IMR-90 (cell line): ENCODE results near the gene ASCL5. TPM values are rescaled to one million over a fixed set of nuclear protein-coding genes. Genes with fewer than 3 reads are reported as not detected.

ENCODE experiments used
- ATAC-seq: fragments of 200-7000 bp; cut with Tn5 transposase; 2 replicates; pipeline ENCODE4 v1.9.1; 2020; ENCODE audit warnings: low read depth, mild to moderate bottlenecking, moderate library complexity
- BruUV-seq: library from RNA; stranded (reverse); fragments of 400-500 nt; replicated peaks from 2 replicates; lab custom pipeline; 2021; lab: Mats Ljungman, UMichigan
- CTCF ChIA-PET: fragments of 300-600 bp; formaldehyde crosslinking; extraction: SDS; loops from one replicate; lab custom pipeline; 2021; ENCODE audit warnings: antibody characterized with exemption; lab: Yijun Ruan, JAX
- POLR2A ChIA-PET: fragments of 300-600 bp; sonication (Branson Sonifier 250); formaldehyde crosslinking; loops from one replicate; lab custom pipeline; 2022; ENCODE audit warnings: antibody characterized with exemption; ENCODE audit not compliant: unreplicated experiment; lab: Charles Lee
- DNase-seq: peaks from one replicate; pipeline ENCODE4 v3.0.0; 2013
- H2AFZ ChIP-seq: replicated peaks from 2 replicates; pipeline ENCODE3; 2013; ENCODE audit warnings: low read length, mild to moderate bottlenecking; ENCODE audit not compliant: poor library complexity
- H2AK5ac ChIP-seq: 2 replicates; pipeline ENCODE4 v1.6.1; 2013; ENCODE audit warnings: low read depth, low read length, inconsistent platforms
- H2AK9ac ChIP-seq: replicated peaks from 2 replicates; pipeline ENCODE3; 2013; ENCODE audit warnings: mild to moderate bottlenecking, low read depth, low read length, moderate library complexity; ENCODE audit not compliant: poor library complexity
- H2BK120ac ChIP-seq: 2 replicates; pipeline ENCODE4 v1.6.1; 2013; ENCODE audit warnings: low read depth, low read length, inconsistent platforms
- H2BK15ac ChIP-seq: 3 replicates; pipeline ENCODE4 v1.6.1; 2013; ENCODE audit warnings: low read depth, low read length, inconsistent platforms
- H2BK20ac ChIP-seq: 2 replicates; pipeline ENCODE4 v1.6.1; 2013; ENCODE audit warnings: low read depth, mild to moderate bottlenecking, inconsistent platforms, low read length, moderate library complexity
- H2BK5ac ChIP-seq: 2 replicates; pipeline ENCODE4 v1.6.1; 2013; ENCODE audit warnings: mild to moderate bottlenecking, low read depth, low read length, inconsistent platforms; ENCODE audit not compliant: poor library complexity, severe bottlenecking
- H3K14ac ChIP-seq: replicated peaks from 2 replicates; pipeline ENCODE4 v1.6.1; 2013; ENCODE audit warnings: low read depth, low read length, inconsistent platforms
- H3K18ac ChIP-seq: 2 replicates; pipeline ENCODE4 v1.6.1; 2013; ENCODE audit warnings: low read depth, low read length, control low read depth
- H3K23ac ChIP-seq: 2 replicates; pipeline ENCODE4 v1.6.1; 2013; ENCODE audit warnings: low read depth, low read length, inconsistent platforms
- H3K27ac ChIP-seq: 2 replicates; pipeline ENCODE4 v1.5.1; 2013; ENCODE audit warnings: mild to moderate bottlenecking, control low read depth, low read length; ENCODE audit not compliant: insufficient read depth
- H3K27me3 ChIP-seq: 2 replicates; pipeline ENCODE4 v1.6.1; 2013; ENCODE audit warnings: low read length; ENCODE audit not compliant: control insufficient read depth, insufficient read depth
- H3K36me3 ChIP-seq: 2 replicates; pipeline ENCODE4 v1.6.1; 2013; ENCODE audit warnings: low read length, mixed read lengths; ENCODE audit not compliant: control insufficient read depth, insufficient read depth
- H3K4ac ChIP-seq: 2 replicates; pipeline ENCODE4 v1.6.1; 2013; ENCODE audit warnings: low read depth, low read length, inconsistent platforms
- H3K4me1 ChIP-seq: 2 replicates; pipeline ENCODE4 v1.6.1; 2013; ENCODE audit warnings: low read length, mixed read lengths; ENCODE audit not compliant: control insufficient read depth, insufficient read depth
- H3K4me2 ChIP-seq: 2 replicates; pipeline ENCODE4 v1.6.1; 2013; ENCODE audit warnings: low read depth, mild to moderate bottlenecking, control low read depth, low read length, moderate library complexity
- H3K4me3 ChIP-seq: 2 replicates; pipeline ENCODE4 v1.5.1; 2013; ENCODE audit warnings: low read depth, mild to moderate bottlenecking, control low read depth, low read length, moderate library complexity; ENCODE audit not compliant: insufficient read depth
- H3K56ac ChIP-seq: 2 replicates; pipeline ENCODE4 v1.6.1; 2013; ENCODE audit warnings: low read length, inconsistent platforms; ENCODE audit not compliant: insufficient read depth; ENCODE audit errors: extremely low read depth
- H3K79me1 ChIP-seq, 2 experiments: 2 replicates each; pipeline ENCODE4 v1.6.1; 2013; ENCODE audit warnings: low read length in 2 of 2, inconsistent platforms in 1 of 2, low read depth in 1 of 2
- H3K9ac ChIP-seq: 2 replicates; pipeline ENCODE4 v1.6.1; 2013; ENCODE audit warnings: low read depth, low read length, control low read depth
- H3K9me1 ChIP-seq: 2 replicates; pipeline ENCODE4 v1.6.1; 2013; ENCODE audit warnings: low read length, inconsistent platforms; ENCODE audit not compliant: insufficient read depth
- H3K9me3 ChIP-seq: 2 replicates; pipeline ENCODE4 v1.6.1; 2013; ENCODE audit warnings: low read length; ENCODE audit not compliant: control insufficient read depth, insufficient read depth
- H4K20me1 ChIP-seq: 2 replicates; pipeline ENCODE4 v1.6.1; 2013; ENCODE audit warnings: low read length, inconsistent platforms; ENCODE audit not compliant: insufficient read depth
- H4K5ac ChIP-seq: 2 replicates; pipeline ENCODE4 v1.6.1; 2013; ENCODE audit warnings: mild to moderate bottlenecking, low read depth, low read length, control low read depth
- H4K8ac ChIP-seq, 2 experiments: 2 replicates each; pipeline ENCODE4 v1.6.1; 2013; ENCODE audit warnings: low read depth in 2 of 2, low read length in 2 of 2, control low read depth in 1 of 2, inconsistent platforms in 1 of 2
- H4K91ac ChIP-seq: 2 replicates; pipeline ENCODE4 v1.6.1; 2013; ENCODE audit warnings: low read depth, low read length, inconsistent platforms; ENCODE audit not compliant: insufficient read depth
- BHLHE40 ChIP-seq: fragments of 150-350 bp; IDR thresholded peaks from 2 replicates; pipeline ENCODE4 v1.6.1; 2016; ENCODE audit warnings: mild to moderate bottlenecking, low read depth, low read length
- CEBPB ChIP-seq: IDR thresholded peaks from 2 replicates; pipeline ENCODE4 v1.6.1; 2012; ENCODE audit warnings: low read depth, low read length, improper control_type of control experiment
- CHD1 ChIP-seq: IDR thresholded peaks from 2 replicates; pipeline ENCODE4 v1.6.1; 2012; ENCODE audit warnings: low read depth, low read length, improper control_type of control experiment
- MAFK ChIP-seq: IDR thresholded peaks from 2 replicates; pipeline ENCODE4 v1.6.1; 2012; ENCODE audit warnings: low read depth, low read length, improper control_type of control experiment
- MXI1 ChIP-seq: IDR thresholded peaks from 2 replicates; pipeline ENCODE4 v1.6.1; 2012; ENCODE audit warnings: low read depth, mild to moderate bottlenecking, low read length, moderate library complexity, borderline replicate concordance
- NFE2L2 ChIP-seq: fragments of 150-350 bp; IDR thresholded peaks from 2 replicates; pipeline ENCODE4 v1.6.1; 2016; ENCODE audit warnings: low read depth, mild to moderate bottlenecking, low read length
- RCOR1 ChIP-seq: IDR thresholded peaks from 2 replicates; pipeline ENCODE4 v1.6.1; 2012; ENCODE audit warnings: mild to moderate bottlenecking, low read length, improper control_type of control experiment; ENCODE audit not compliant: insufficient replicate concordance
- RFX5 ChIP-seq: IDR thresholded peaks from 2 replicates; pipeline ENCODE4 v1.8.0; 2012; ENCODE audit warnings: low read depth, mild to moderate bottlenecking, low read length, moderate library complexity
- SMC3 ChIP-seq: fragments of 150-350 bp; IDR thresholded peaks from 2 replicates; pipeline ENCODE4 v1.6.1; 2016; ENCODE audit warnings: low read depth, mild to moderate bottlenecking, antibody characterized with exemption, low read length, moderate library complexity
- USF2 ChIP-seq: fragments of 150-350 bp; IDR thresholded peaks from 2 replicates; pipeline ENCODE4 v1.6.1; 2017; ENCODE audit warnings: mild to moderate bottlenecking, antibody characterized with exemption, low read length, low read depth
- WGBS, 2 experiments: methylation state at CpG; one replicate each; pipeline versions ENCODE4 v1.1.5 to v1.1.7; 2013; ENCODE audit warnings: missing lambda C conversion rate in 2 of 2; ENCODE audit not compliant: insufficient read length in 1 of 2; ENCODE audit errors: extremely low coverage in 2 of 2; 5-methylcytosine and 5-hydroxymethylcytosine counted together
- dilution Hi-C: fragments of 300-500 bp; cut with HindIII; formaldehyde crosslinking; loops from one replicate; pipeline ENCODE4 v1.14.3; 2018; ENCODE audit warnings: low sequenced_read_pairs; ENCODE audit not compliant: unreplicated experiment
- in situ Hi-C: fragments of 300-500 bp; cut with MboI; formaldehyde crosslinking; loops from 3 replicates; pipeline ENCODE4 v1.14.3; 2019; ENCODE audit warnings: low sequenced_read_pairs, inconsistent platforms, mixed read lengths
- intact Hi-C: fragments of 100-400 bp; cut with micrococcal nuclease; formaldehyde crosslinking; loops from 2 replicates; pipeline ENCODE4 v1.10.0; 2022
- polyA plus RNA-seq, 3 experiments: library from polyadenylated mRNA; depleted of rRNA; stranded (reverse); fragments of >200 nt; gene quantifications; 2 replicates each; pipeline ENCODE4 v1.2.3, GENCODE V29; 2012; ENCODE audit warnings: low replicate concordance in 1 of 3
- total RNA-seq: library from RNA; depleted of rRNA; stranded (reverse); fragments of >200 nt; gene quantifications from 2 replicates; pipeline ENCODE4 v1.2.3, GENCODE V29; 2012
- TF ChIP-seq, protein P1 (sequence below): fragments of 150-350 bp; IDR thresholded peaks from 2 replicates; pipeline ENCODE4 v1.6.1; 2016; ENCODE audit warnings: low read depth, mild to moderate bottlenecking, low read length, moderate library complexity, borderline replicate concordance
- TF ChIP-seq, protein P2 (sequence below): conservative IDR thresholded peaks from 2 replicates; pipeline ENCODE4 v1.5.1; 2012; ENCODE audit warnings: mild to moderate bottlenecking, low read depth, low read length, improper control_type of control experiment

The ASCL5 gene
- total and polyA plus RNA-seq, 2 of the 4 experiments (the other 2 are of a cell fraction): not detected

DNA sequence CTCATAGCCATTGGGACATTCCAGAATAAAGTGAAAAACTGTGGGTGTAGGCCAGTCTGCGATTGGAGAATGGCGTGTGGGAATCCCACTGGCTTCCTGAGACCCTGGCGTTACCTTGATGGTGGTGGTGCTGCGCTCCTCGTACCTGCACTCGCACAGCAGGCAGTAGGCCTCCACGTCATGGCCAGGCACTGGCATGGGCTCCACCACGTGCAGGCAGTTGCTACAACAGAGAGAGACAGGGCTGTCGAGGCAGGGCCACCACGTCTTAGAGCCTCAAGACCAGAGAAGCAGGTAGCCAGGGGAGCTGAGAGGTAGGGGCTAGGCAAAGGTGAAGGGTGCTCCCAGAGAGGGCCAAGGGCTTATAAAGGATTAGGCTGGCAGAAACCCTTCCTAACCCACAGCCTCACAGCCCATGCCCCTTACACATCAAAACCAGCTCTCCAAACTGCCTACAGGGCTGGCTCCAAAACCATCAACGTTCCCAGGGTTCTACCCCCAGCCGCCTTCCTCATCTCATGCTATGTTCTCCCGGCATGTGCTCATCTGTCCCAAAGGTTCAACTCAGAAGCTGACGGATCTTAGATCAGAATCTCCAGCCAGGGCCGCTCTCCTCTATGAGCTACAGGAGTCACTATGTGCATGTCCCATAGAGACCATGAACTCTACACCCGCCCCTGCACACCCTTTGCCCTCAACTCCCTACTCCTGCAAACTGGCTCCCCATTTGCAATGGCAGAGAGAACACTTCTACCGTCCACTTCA, 19.8 kb upstream of the ASCL5 start:
- CTCF ChIA-PET: no interaction called here
- Histone ChIP-seq H3K4me2 (no peak overlapping the region), H2BK20ac (no peak overlapping the region), H3K79me1 (peaks cover 0 to 19% of the 10 kb centered on the region in 2 experiments; a peak in 2 of 4 replicates), H3K9me3 (no peaks in the 10 kb centered on the region), H2BK5ac (no peak overlapping the region), H3K23ac (no peak overlapping the region), H2AK9ac (no peak overlapping the region), H3K9ac (no peak overlapping the region), H4K5ac (no peak overlapping the region), H2BK120ac (no peak overlapping the region), H4K91ac (no peak overlapping the region), H3K4me3 (no peak overlapping the region), H3K4ac (no peak overlapping the region), H2BK15ac (no peak overlapping the region), H3K4me1 (no peaks in the 10 kb centered on the region), H3K9me1 (no peaks in the 10 kb centered on the region), H3K27me3 (no peaks in the 10 kb centered on the region), H3K27ac (no peak overlapping the region), H3K18ac (no peak overlapping the region), H3K56ac (no peak overlapping the region), H2AK5ac (no peak overlapping the region), H2AFZ (no peak overlapping the region), H4K20me1 (peaks cover under 1% of the 10 kb centered on the region; the same call in 1 of the 2 replicates), H4K8ac (no peak overlapping the region), H3K36me3 (peaks cover 76% of the 10 kb centered on the region), H3K14ac (no peak overlapping the region)
- in situ Hi-C loops: no loop called here
- TF ChIP-seq SMC3 (no peak), MAFK (no peak), USF2 (no peak), BHLHE40 (no peak), RFX5 (no peak), NFE2L2 (no peak), RCOR1 (no peak), MXI1 (no peak), CEBPB (no peak), CHD1 (no peak)
- TF ChIP-seq, protein P1, sequence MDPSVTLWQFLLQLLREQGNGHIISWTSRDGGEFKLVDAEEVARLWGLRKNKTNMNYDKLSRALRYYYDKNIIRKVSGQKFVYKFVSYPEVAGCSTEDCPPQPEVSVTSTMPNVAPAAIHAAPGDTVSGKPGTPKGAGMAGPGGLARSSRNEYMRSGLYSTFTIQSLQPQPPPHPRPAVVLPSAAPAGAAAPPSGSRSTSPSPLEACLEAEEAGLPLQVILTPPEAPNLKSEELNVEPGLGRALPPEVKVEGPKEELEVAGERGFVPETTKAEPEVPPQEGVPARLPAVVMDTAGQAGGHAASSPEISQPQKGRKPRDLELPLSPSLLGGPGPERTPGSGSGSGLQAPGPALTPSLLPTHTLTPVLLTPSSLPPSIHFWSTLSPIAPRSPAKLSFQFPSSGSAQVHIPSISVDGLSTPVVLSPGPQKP: no peak
- TF ChIP-seq, protein P2, sequence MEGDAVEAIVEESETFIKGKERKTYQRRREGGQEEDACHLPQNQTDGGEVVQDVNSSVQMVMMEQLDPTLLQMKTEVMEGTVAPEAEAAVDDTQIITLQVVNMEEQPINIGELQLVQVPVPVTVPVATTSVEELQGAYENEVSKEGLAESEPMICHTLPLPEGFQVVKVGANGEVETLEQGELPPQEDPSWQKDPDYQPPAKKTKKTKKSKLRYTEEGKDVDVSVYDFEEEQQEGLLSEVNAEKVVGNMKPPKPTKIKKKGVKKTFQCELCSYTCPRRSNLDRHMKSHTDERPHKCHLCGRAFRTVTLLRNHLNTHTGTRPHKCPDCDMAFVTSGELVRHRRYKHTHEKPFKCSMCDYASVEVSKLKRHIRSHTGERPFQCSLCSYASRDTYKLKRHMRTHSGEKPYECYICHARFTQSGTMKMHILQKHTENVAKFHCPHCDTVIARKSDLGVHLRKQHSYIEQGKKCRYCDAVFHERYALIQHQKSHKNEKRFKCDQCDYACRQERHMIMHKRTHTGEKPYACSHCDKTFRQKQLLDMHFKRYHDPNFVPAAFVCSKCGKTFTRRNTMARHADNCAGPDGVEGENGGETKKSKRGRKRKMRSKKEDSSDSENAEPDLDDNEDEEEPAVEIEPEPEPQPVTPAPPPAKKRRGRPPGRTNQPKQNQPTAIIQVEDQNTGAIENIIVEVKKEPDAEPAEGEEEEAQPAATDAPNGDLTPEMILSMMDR: no peak
- intact Hi-C loops: no loop called here
- DNase-seq: no peak
- POLR2A ChIA-PET: no interaction called here
- WGBS, 2 experiments: 95% methylated on average over 10 of the region's 17 CpGs; no CpG with 5 or more reads in 1 of the 2 experiments
- dilution Hi-C loops: no loop called here
- no peak for ATAC-seq
- BruUV-seq: no TSS peak
